Measurements from ENCODE around the gene GNPDA1. TPM values are rescaled to one million over a fixed set of nuclear protein-coding genes. Genes with fewer than 3 reads are reported as not detected.
A peak's percentile ranks its signal among the peaks of the same experiment; 100 is the strongest.

Gene GNPDA1
- total RNA-seq, 1 donor from 2014 or later: 20.2 TPM

DNA sequence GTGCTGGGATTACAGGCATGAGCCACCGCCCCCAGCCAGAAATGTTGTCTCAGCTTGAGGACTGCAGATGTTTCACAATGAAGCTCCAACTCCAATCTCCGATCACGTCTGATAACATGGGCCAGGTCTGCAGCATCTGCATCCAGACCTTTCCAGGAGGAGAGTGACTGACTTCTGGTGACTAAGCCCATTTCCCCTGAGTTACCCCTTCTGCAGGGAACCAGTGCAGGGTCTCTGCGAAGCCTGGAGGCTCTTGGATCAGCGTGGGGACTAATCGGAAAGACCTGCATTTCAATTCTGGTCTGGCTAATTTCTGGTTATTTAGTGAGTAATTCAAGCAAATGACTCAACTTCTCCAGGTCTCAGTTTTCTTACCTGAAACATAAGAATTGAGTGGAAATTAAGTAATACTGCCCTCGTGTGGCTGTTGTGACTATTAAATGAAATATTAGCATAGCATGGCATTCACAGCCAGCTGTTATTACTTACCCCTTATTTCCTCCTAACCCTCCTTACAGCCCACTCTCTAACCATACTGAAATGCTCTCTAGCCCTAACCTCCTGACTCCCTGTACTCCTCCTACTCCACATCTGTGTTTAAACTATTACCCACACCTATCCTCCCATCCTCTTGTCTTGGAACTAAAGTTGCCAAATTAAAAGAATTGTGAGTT is 2.2 kb upstream of the GNPDA1 start:
- no peak for DNase-seq
- Mint-ChIP-seq H3K4me3 (ENCODE audit: unreplicated experiment) (peak overlapping the region; percentile 32), H3K9me3 (ENCODE audit: unreplicated experiment) (peaks cover 3% of the 10 kb centered on the region), H3K27ac (ENCODE audit: unreplicated experiment) (peak overlapping the region; percentile 24), H3K4me1 (ENCODE audit: low read depth, unreplicated experiment) (no peaks in the 10 kb centered on the region), H3K36me3 (ENCODE audit: unreplicated experiment) (peaks cover 1% of the 10 kb centered on the region), H3K27me3 (ENCODE audit: unreplicated experiment) (peaks cover 6% of the 10 kb centered on the region)
- TF ChIP-seq, protein P1, sequence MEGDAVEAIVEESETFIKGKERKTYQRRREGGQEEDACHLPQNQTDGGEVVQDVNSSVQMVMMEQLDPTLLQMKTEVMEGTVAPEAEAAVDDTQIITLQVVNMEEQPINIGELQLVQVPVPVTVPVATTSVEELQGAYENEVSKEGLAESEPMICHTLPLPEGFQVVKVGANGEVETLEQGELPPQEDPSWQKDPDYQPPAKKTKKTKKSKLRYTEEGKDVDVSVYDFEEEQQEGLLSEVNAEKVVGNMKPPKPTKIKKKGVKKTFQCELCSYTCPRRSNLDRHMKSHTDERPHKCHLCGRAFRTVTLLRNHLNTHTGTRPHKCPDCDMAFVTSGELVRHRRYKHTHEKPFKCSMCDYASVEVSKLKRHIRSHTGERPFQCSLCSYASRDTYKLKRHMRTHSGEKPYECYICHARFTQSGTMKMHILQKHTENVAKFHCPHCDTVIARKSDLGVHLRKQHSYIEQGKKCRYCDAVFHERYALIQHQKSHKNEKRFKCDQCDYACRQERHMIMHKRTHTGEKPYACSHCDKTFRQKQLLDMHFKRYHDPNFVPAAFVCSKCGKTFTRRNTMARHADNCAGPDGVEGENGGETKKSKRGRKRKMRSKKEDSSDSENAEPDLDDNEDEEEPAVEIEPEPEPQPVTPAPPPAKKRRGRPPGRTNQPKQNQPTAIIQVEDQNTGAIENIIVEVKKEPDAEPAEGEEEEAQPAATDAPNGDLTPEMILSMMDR (IDR thresholded peaks at IDR 0.05; ENCODE audit: partially characterized antibody, unreplicated experiment): peak; percentile 72

DNA sequence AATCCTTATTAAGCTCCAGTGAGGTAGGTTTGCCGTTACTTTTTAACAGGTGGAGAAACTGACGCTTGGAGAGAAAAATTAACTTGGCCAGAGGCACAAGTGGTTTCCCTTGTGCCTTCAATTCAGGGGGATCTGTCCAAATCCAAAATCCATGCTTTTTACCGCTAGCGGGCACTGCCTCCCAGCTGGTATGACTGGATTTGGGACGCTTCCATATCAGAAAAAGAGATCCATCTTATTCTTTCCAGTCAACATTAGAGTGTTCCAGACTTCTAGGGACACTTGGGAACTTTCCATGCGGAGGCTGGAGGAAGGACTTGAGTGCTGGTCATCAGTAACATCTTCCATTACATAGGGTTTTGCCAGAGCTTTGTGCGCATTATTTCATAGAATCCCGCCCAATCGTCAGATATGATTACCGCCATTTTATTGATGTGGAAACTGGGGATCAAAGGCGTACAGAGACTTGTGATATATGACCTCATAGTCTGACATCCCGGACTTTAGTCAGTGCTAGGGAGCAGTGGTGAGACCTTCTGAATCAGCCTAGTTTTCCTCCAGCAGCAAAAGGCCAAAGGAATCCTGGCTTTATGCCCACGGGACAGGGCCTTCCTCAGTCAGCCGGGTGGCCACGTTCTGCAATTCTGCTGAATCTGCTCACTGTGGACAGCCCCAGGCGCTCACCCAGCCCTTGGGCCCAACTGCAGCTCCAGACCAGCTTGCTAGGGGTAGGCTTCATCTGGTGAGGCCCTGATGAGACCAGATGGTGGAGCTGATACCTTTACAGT is 1.1 kb upstream of the GNPDA1 start:
- TF ChIP-seq, protein P1 (IDR thresholded peaks at IDR 0.05; ENCODE audit: partially characterized antibody, unreplicated experiment): no peak
- Mint-ChIP-seq H3K27me3 (ENCODE audit: unreplicated experiment) (peaks cover 6% of the 10 kb centered on the region), H3K36me3 (ENCODE audit: unreplicated experiment) (no peaks in the 10 kb centered on the region), H3K4me3 (ENCODE audit: unreplicated experiment) (peak overlapping the region; percentile 92), H3K4me1 (ENCODE audit: low read depth, unreplicated experiment) (no peaks in the 10 kb centered on the region), H3K9me3 (ENCODE audit: unreplicated experiment) (no peaks in the 10 kb centered on the region), H3K27ac (ENCODE audit: unreplicated experiment) (peak overlapping the region; percentile 12)
- no peak for DNase-seq

DNA sequence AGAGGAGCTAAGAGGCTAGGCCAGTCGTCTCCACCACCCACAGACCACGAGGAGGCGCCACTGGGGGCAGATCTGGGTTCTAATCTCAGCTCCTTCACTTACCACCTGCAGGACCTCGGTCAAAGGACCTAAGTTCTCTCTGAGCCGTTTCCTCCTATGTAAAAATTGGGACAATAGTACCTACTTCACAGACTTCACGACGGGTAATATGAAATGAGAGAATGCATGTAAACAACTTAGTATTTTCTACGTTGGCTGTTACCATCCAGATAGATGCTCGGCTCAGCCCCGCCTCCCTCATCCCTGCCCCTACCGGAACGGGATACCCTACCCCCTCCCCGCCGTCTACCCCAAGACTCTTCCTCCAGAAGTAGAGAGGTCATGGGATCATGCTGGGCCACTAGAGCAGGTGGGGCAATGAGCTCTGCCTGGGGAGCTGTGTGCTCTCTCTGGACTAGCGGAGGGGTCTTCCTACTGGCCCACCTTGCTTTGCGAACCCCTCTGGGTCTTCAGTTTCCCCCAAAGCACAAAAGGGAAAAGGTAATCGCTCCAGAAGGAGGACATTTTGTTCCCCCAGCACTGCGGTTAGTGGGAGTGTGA is 541 bp downstream of the GNPDA1 start:
- TF ChIP-seq, protein P1 (IDR thresholded peaks at IDR 0.05; ENCODE audit: partially characterized antibody, unreplicated experiment): peak; percentile 24
- H3K36me3 Mint-ChIP-seq (ENCODE audit: unreplicated experiment): no peaks in the 10 kb centered on the region
- peaks cover 3% of the 10 kb centered on the region for H3K27me3 Mint-ChIP-seq (ENCODE audit: unreplicated experiment)
- peak; percentile 67 for DNase-seq
- peaks cover 2% of the 10 kb centered on the region for H3K9me3 Mint-ChIP-seq (ENCODE audit: unreplicated experiment)
- no peaks in the 10 kb centered on the region for H3K4me1 Mint-ChIP-seq (ENCODE audit: low read depth, unreplicated experiment)
- H3K4me3 Mint-ChIP-seq (ENCODE audit: unreplicated experiment): peak overlapping the region; percentile 90
- no peak overlapping the region for H3K27ac Mint-ChIP-seq (ENCODE audit: unreplicated experiment)

DNA sequence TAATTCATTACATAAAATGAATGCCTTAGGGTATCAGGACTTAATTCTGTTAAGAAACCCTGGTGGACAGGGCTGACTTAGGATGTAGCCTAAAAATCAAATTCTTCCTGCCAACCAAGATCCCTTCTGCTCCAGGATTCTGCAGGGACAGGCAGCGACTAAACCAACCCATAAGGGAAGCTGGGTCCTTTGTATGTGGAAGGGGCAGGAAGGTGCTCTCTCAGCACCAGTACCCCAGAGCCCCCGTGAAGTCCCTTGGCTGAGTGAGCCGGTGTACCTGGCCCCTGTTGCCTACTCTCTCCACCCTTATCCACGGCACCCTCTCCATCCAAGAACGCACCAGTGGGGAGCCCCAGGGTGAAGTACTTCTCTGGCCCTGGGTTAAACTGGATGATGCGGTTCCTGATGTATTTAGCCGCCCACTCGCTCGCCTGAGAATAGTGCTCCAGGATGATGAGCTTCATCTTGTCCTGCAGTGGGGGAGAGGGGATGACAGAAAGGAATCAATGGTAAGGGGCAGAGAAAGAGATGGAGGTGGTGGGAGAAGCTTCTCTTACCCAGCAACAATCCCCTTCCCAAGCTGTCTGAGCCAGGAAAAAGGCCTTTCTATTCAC is 1.1 kb downstream of the GNPDA1 start:
- DNase-seq: no peak
- H3K27me3 Mint-ChIP-seq (ENCODE audit: unreplicated experiment): peaks cover 3% of the 10 kb centered on the region
- TF ChIP-seq, protein P1 (IDR thresholded peaks at IDR 0.05; ENCODE audit: partially characterized antibody, unreplicated experiment): no peak
- H3K9me3 Mint-ChIP-seq (ENCODE audit: unreplicated experiment): peaks cover 2% of the 10 kb centered on the region
- H3K36me3 Mint-ChIP-seq (ENCODE audit: unreplicated experiment): no peaks in the 10 kb centered on the region
- H3K4me1 Mint-ChIP-seq (ENCODE audit: low read depth, unreplicated experiment): no peaks in the 10 kb centered on the region
- H3K27ac Mint-ChIP-seq (ENCODE audit: unreplicated experiment): no peak overlapping the region
- peak overlapping the region; percentile 90 for H3K4me3 Mint-ChIP-seq (ENCODE audit: unreplicated experiment)
